Measurements from ENCODE around the gene MYO5B.
A peak's percentile ranks its signal among the peaks of the same experiment; 100 is the strongest.
"Not testable (repeated sequence)": the region's sequence is repeated elsewhere in the genome, so short reads cannot be mapped to it uniquely, and the experiment has no call there.

The MYO5B gene

DNA sequence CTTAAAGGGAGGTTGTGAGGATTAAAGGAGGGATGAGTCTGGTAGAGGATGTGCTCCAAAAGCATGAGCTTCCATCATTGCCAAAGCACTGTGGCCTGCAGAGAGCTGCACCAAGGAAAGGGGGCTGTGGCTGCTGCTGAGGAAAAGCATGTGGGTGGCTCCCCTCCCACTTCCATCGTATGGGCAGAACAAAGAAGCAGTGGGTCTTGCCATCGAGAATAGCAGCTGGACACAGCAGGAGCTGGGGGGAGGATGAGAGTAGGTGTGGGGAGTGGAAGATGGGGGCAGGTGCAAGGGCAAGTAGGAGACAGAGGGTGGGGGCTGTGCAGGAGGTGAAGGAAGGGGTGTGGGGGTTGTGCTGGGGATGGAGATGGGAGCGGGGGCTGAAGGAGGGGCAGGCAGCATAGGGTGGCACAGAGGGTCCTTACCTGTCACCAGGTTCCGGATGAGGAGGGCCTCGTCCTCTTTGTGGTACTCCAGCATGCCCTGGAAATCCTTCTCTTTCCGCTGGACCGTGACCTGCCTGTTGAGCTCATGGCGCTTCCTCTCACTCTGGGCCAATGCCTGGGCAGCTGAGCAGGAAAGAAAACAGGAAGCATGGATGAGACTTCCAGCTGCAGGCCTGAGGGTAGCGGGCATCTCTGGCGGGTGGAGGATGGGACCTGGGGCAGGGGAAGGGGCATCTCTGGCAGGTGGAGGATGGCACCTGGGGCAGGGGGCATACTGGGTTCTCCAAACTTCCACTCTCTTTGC lies 348.1 kb downstream of the MYO5B start:
- DNase-seq = no peak

DNA sequence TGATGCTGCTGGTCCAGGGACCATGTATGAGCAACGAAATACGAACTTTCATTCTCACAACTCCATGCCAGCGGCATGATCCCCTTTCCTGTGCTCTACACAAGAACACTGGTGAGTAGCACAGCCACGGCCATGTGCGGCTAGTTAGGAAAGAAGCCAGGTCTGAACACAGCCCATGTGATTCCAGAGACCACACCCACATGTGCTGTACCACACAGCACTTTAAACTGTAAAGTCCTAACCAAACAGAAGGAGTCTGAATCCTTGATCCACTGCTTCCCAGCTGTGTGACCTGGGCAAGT lies 348.6 kb downstream of the MYO5B start:
- DNase-seq = no peak

DNA sequence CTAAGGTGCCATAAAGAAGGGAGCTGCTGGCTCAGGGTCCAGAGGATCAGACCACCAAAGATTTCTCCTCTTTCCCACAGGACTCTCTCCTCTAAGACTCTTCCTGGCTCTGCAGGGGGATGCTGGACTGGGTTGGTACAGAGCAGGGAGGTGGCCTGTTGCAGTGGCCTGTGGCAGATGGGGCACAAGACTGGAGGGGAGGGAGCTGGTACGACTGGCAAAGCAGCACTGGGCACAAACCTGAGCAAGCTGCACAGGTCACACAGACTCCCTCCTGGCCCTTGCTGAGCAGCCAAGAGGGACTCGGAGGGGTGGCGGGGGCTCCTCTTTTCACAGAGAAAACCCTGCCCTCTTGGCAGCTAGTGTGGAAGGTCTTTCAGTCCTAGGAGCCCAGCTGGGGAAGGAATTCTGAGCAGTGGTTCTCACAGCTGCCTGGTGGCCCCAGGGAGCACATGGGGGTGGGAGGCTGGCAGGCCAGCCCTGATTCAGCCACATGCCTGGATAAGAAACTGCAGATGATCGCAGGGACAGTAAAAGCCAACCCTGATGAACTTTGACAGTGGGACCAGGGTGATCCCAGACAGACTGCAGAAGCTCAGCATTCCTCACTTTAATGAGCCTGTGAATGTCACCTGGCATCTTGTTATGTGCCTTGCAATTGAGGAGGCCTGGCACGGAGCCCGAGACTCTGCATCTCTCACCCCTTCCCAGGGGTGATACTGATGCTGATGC lies 349.2 kb downstream of the MYO5B start:
- no peak for DNase-seq

DNA sequence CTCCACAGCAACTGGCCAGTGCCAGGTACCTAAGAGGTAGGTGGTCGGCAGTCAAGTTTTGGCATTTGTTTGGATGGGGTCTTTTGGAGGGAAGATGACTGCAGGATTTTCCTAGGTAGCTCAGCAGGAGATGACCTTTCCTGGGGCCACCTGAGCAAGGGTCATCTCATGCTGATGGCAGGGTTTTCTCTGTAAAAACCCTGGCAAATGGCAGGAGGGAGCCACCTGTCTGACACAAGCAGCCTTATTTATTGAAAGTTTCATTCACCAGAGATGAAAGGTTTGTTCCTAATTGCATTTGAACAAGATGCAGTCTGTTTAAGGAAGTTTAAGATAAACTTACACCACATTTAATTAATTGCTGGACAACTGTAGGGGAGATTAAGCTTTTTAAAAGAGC lies 350.0 kb downstream of the MYO5B start:
- no peak for DNase-seq

GRCh38 chr18:49843778-49844625 lies 350.9 kb downstream of the MYO5B start:
- no peak for DNase-seq

DNA sequence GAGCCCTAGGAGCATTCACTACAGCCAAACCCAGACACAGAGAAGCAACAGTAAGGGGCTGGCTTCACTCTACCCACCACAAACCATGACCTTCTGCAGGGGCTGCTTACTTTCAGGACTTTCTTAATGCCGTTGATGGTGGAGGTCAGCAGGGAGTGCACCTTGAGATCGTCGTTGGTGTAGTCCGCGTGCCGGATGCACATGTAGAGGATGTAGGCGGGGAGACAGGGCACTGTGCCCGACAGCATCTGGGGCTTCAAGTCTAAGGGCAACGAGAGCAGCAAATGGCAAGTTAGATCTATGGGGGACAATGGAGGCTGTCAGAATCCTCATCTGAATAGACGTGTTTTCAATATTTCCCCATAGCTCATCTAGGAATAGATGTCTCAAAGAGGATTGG lies 351.8 kb downstream of the MYO5B start:
- no peak for DNase-seq

- no peak for DNase-seq
Measured at GRCh38 chr18:49842656-49843055, 352.3 kb downstream of the MYO5B start.

GRCh38 chr18:49841236-49842217 lies 353.4 kb downstream of the MYO5B start:
- no peak for DNase-seq

- DNase-seq = no peak
Measured at GRCh38 chr18:49839012-49839411, 355.9 kb downstream of the MYO5B start.

GRCh38 chr18:49838381-49838780 lies 356.6 kb downstream of the MYO5B start:
- DNase-seq = no peak

GRCh38 chr18:49837889-49838288 lies 357.1 kb downstream of the MYO5B start:
- DNase-seq = no peak

- DNase-seq = not testable (repeated sequence)
Measured at GRCh38 chr18:49837316-49837835, 357.6 kb downstream of the MYO5B start.

- no peak for DNase-seq
Measured at GRCh38 chr18:49835405-49835804, 359.5 kb downstream of the MYO5B start.

DNA sequence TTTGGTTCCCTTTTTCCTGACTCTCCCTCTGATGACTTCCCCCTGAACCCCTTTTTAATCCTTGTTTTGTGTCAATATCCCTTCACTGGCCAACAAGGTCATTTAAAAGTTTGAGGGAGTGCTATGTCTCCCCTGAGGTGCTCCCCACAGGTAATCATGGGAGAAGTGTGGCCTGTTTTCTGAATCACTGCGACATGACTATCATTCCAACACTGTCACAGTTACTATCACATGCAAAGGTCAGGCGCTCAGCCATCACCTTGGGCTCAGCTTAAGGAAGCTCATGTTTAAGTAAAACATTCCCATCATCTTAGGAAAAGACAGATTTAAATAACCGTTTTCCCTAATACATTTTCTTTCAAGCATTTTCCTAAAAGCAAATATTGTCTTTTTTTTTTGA lies 360.7 kb downstream of the MYO5B start:
- DNase-seq = no peak

GRCh38 chr18:49833814-49834213 lies 361.1 kb downstream of the MYO5B start:
- DNase-seq = no peak

- DNase-seq = no peak
Measured at GRCh38 chr18:49832221-49832647, 362.7 kb downstream of the MYO5B start.

- DNase-seq = no peak
Measured at GRCh38 chr18:49827996-49828395, 367.0 kb downstream of the MYO5B start.

GRCh38 chr18:49819823-49820671 lies 374.9 kb downstream of the MYO5B start:
- DNase-seq = peak; percentile 17

DNA sequence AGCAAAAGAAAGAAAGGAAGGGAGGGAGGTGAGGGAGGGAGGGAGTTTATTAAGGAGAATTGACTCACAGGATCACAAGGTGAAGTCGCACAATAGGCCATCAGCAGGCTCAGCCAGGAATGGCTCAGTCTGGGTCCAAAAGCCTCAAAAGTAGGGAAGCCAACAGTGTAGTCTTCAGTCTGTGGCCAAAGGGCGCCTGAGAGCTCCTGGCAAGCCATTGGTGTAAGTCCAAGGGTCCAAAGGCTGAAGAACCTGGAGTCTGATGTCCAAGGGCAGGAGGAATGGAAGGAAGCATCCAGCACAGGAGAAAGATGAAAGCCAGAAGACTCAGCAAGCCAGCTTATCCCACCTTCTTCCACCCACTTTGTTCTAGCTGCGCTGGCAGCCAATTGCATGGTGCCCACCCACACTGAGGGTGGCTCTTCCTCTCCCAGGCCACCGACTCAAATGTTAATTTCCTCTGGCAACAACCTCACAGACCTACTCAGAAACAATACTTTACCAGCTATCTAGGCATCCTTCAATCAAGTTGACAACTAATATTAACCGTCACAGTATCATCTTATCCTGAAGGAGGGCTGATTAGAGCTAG lies 375.8 kb downstream of the MYO5B start:
- DNase-seq = no peak

DNA sequence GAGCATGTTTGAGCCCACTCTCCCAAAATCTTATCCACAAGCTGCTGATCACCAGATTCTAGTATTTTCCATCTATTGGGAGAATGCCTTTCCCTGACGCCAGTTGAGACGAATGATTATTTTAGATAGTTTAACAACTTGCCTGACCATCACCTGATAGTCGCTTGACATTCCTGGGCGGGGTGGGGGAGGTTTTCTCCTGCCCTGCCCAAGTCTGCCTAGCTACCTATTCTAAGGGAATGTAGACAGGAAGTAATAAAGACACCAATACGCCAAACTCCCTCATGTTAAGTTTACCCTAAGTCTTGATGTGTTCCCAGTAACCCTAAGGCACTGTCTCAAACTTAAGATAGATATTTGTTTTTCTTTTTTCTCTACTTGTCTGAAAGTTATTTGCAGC lies 377.0 kb downstream of the MYO5B start:
- DNase-seq = no peak

DNA sequence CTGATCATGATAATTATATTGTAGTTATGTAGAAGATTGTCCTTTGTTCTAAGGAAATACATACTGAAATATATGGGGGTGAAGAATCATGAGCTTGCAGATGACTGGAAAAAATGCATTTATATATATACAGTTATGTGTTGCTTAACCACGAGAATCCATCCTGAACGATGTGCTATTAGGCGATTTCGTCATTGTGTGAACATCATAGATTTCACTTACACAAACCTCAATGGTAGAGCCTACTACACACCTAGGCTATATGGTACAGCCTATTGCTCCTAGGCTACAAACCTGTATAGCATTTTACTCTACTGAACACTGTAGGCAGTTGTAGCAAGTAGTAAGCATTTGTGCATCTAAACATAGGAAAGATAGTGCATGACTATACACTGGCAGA lies 379.0 kb downstream of the MYO5B start:
- DNase-seq = no peak
